Body of pancreas (tissue), 4 donors: ENCODE results near the gene MCTP1. TPM values are rescaled to one million over a fixed set of nuclear protein-coding genes. Genes with fewer than 3 reads are reported as not detected.

ENCODE experiments used
- ATAC-seq: fragments of 150-250 bp; one replicate; pipeline ENCODE4 v1.9.1; 2016
- DNase-seq, 4 donors: peaks; one replicate each; pipeline ENCODE4 v3.0.0-alpha.2; 2019
- H3K27ac ChIP-seq, 4 donors: fragments of 200-600 bp; sonication (generic); 1 replicate in 3 of 4; 2 replicates in 1 of 4; pipeline versions ENCODE4 v1.5.1 to v1.6.1; 2016 to 2019; ENCODE audit warnings: mild to moderate bottlenecking in 1 of 4, mixed read lengths in 1 of 4, moderate library complexity in 1 of 4
- H3K27me3 ChIP-seq, 2 donors: fragments of 200-600 bp; sonication (generic); one replicate each; pipeline ENCODE4 v1.6.0; 2016; ENCODE audit warnings: mild to moderate bottlenecking in 1 of 2
- H3K36me3 ChIP-seq, 2 donors: fragments of 200-600 bp; sonication (generic); replicated peaks in 1 of 2; 2 replicates each; pipeline ENCODE4 v1.5.1; 2016; ENCODE audit warnings: low read depth in 2 of 2; ENCODE audit not compliant: insufficient read depth in 1 of 2
- H3K4me1 ChIP-seq: fragments of 200-600 bp; sonication (generic); one replicate; pipeline ENCODE4 v1.6.0; 2016
- H3K4me3 ChIP-seq, 2 donors: fragments of 200-600 bp; sonication (generic); 1 replicate in 1 of 2; 2 replicates in 1 of 2; pipeline ENCODE4 v1.5.1; 2016 to 2019
- H3K9me3 ChIP-seq, 3 donors: fragments of 200-600 bp; sonication (generic); 1 replicate in 2 of 3; 2 replicates in 1 of 3; pipeline ENCODE4 v1.5.1; 2016
- CTCF ChIP-seq, 7 experiments: fragments of 450-650 bp in 4 of 7; fragments of 200-600 bp in 3 of 7; sonication (generic) in 3 of 7; IDR thresholded peaks; one replicate each; pipeline ENCODE4 v1.5.1; 2016 to 2019; ENCODE audit warnings: antibody characterized with exemption in 7 of 7
- POLR2A ChIP-seq, 3 donors: fragments of 450-650 bp; IDR thresholded peaks; one replicate each; pipeline ENCODE4 v1.6.1; 2016; ENCODE audit warnings: antibody characterized with exemption in 3 of 3, mild to moderate bottlenecking in 2 of 3
- WGBS, 2 donors: methylation state at CpG; one replicate each; pipeline ENCODE4 v1.1.5; 2017; 5-methylcytosine and 5-hydroxymethylcytosine counted together
- intact Hi-C: fragments of 100-400 bp; cut with DNase I; formaldehyde crosslinking; loops from one replicate; pipeline ENCODE4 v1.15.1; 2023
- total RNA-seq, 2 donors: library from RNA; depleted of rRNA; stranded (reverse); fragments of >200 nt; gene quantifications; one replicate each; pipeline ENCODE4 v1.1.0, GENCODE V29; 2016

Gene MCTP1
- total RNA-seq, 2 donors from 2014 or later = 3.6 to 8.8 TPM

GRCh38 chr5:94884311-94884710 is 400.6 kb downstream of the MCTP1 start:
- Histone ChIP-seq H3K4me1 (no peaks in the 10 kb centered on the region), H3K36me3 (no peaks in the 10 kb centered on the region), H3K27me3 (no peaks in the 10 kb centered on the region), H3K4me3 (no peak overlapping the region), H3K9me3 (no peaks in the 10 kb centered on the region), H3K27ac (no peak overlapping the region)
- no peak for DNase-seq
- WGBS, 2 donors = 50 to 53% methylated on average over 9 of the region's 9 CpGs
- TF ChIP-seq CTCF (IDR thresholded peaks at IDR 0.05) (no peak), POLR2A (IDR thresholded peaks at IDR 0.05) (no peak)
- ATAC-seq = no peak
- intact Hi-C loops = no loop called here

- Histone ChIP-seq H3K4me1 (no peaks in the 10 kb centered on the region), H3K27ac (no peak overlapping the region), H3K27me3 (no peaks in the 10 kb centered on the region), H3K9me3 (no peaks in the 10 kb centered on the region), H3K36me3 (no peaks in the 10 kb centered on the region), H3K4me3 (no peak overlapping the region)
- ATAC-seq (no peak), DNase-seq (no peak)
- intact Hi-C loops = no loop called here
- 64 to 68% methylated on average over 4 of the region's 4 CpGs for WGBS, 2 donors
- TF ChIP-seq POLR2A (IDR thresholded peaks at IDR 0.05) = no peak
- no peak for TF ChIP-seq CTCF (IDR thresholded peaks at IDR 0.05)
These were observed 412.4 kb downstream of the MCTP1 start for GRCh38 chr5:94872526-94872925.

- no peak for TF ChIP-seq CTCF (IDR thresholded peaks at IDR 0.05)
- no peaks in the 10 kb centered on the region for H3K36me3 ChIP-seq
These were observed 414.2 kb downstream of the MCTP1 start for GRCh38 chr5:94870511-94871183.

GRCh38 chr5:94869921-94870320 is 415.0 kb downstream of the MCTP1 start:
- Histone ChIP-seq H3K4me3 (no peak overlapping the region), H3K9me3 (no peaks in the 10 kb centered on the region), H3K4me1 (no peaks in the 10 kb centered on the region), H3K27ac (no peak overlapping the region), H3K27me3 (no peaks in the 10 kb centered on the region), H3K36me3 (no peaks in the 10 kb centered on the region)
- intact Hi-C loops = no loop called here
- no peak for DNase-seq
- 78 to 79% methylated on average over 4 of the region's 4 CpGs for WGBS, 2 donors
- TF ChIP-seq CTCF (IDR thresholded peaks at IDR 0.05) (no peak), POLR2A (IDR thresholded peaks at IDR 0.05) (no peak)
- no peak for ATAC-seq

More at GRCh38 chr5:94870511-94871183, 414.2 kb downstream of the MCTP1 start:
- DNase-seq (no peak), ATAC-seq (no peak)
- WGBS, 2 donors = 69 to 79% methylated on average over 13 of the region's 13 CpGs
- no peaks in the 10 kb centered on the region for H3K4me1 ChIP-seq
- no peaks in the 10 kb centered on the region for H3K27me3 ChIP-seq
- H3K27ac ChIP-seq = no peak overlapping the region
- H3K4me3 ChIP-seq = no peak overlapping the region
- intact Hi-C loops = no loop called here
- no peaks in the 10 kb centered on the region for H3K9me3 ChIP-seq

GRCh38 chr5:94863951-94864350 is 420.9 kb downstream of the MCTP1 start:
- no peak for TF ChIP-seq POLR2A (IDR thresholded peaks at IDR 0.05)
- no peak for TF ChIP-seq CTCF (IDR thresholded peaks at IDR 0.05)
- no peaks in the 10 kb centered on the region for H3K36me3 ChIP-seq
- ATAC-seq = no peak
- H3K27me3 ChIP-seq = no peaks in the 10 kb centered on the region
- 47 to 51% methylated on average over 3 of the region's 3 CpGs for WGBS, 2 donors
- H3K4me1 ChIP-seq = no peaks in the 10 kb centered on the region
- H3K27ac ChIP-seq = no peak overlapping the region
- DNase-seq = no peak
- H3K4me3 ChIP-seq = no peak overlapping the region
- no peaks in the 10 kb centered on the region for H3K9me3 ChIP-seq
- intact Hi-C loops = no loop called here
